Tibial artery (tissue), 4 donors: ENCODE measurements around the gene KLC1.
"Not testable (repeated sequence)": the region's sequence is repeated elsewhere in the genome, so short reads cannot be mapped to it uniquely, and the experiment has no call there.

ENCODE experiments used
- DNase-seq, 2 donors: peaks; one replicate each; pipeline ENCODE4 v3.0.0-alpha.2; 2019
- H3K27ac ChIP-seq, 2 donors: fragments of 200-600 bp; sonication (generic) in 1 of 2; 1 replicate in 1 of 2; 2 replicates in 1 of 2; pipeline ENCODE4 v1.5.1; 2018 to 2019; ENCODE audit warnings: mild to moderate bottlenecking in 1 of 2
- H3K27me3 ChIP-seq, 2 donors: fragments of 200-600 bp; sonication (generic) in 1 of 2; one replicate each; pipeline versions ENCODE4 v1.5.1 to v1.6.0; 2016 to 2019
- H3K36me3 ChIP-seq, 3 donors: fragments of 200-600 bp; sonication (generic) in 2 of 3; one replicate each; pipeline ENCODE4 v1.5.1; 2016 to 2019; ENCODE audit warnings: mild to moderate bottlenecking in 2 of 3
- H3K4me1 ChIP-seq, 4 donors: fragments of 200-600 bp; sonication (generic) in 2 of 4; 1 replicate in 3 of 4; 2 replicates in 1 of 4; pipeline ENCODE4 v1.5.1; 2016 to 2019
- H3K4me3 ChIP-seq, 2 donors: fragments of 200-600 bp; sonication (generic) in 1 of 2; 1 replicate in 1 of 2; 2 replicates in 1 of 2; pipeline ENCODE4 v1.5.1; 2018 to 2019; ENCODE audit warnings: mild to moderate bottlenecking in 2 of 2
- H3K9me3 ChIP-seq, 3 donors: fragments of 200-600 bp; sonication (generic) in 1 of 3; one replicate each; pipeline ENCODE4 v1.5.1; 2016 to 2019
- CTCF ChIP-seq, 2 experiments: fragments of 200-600 bp in 1 of 2; fragments of 450-650 bp in 1 of 2; IDR thresholded peaks; one replicate each; pipeline ENCODE4 v1.5.1; 2017 to 2019; ENCODE audit warnings: antibody characterized with exemption in 2 of 2, mild to moderate bottlenecking in 1 of 2, moderate library complexity in 1 of 2
- intact Hi-C: fragments of 100-400 bp; cut with DNase I; formaldehyde crosslinking; loops from one replicate; pipeline ENCODE4 v1.15.0; 2023; ENCODE audit warnings: low total_unique reads

The KLC1 gene

GRCh38 chr14:103686831-103687485 lies 57.9 kb downstream of the KLC1 start:
- DNase-seq, result no peak
- TF ChIP-seq CTCF (IDR thresholded peaks at IDR 0.05), result no peak
- Histone ChIP-seq H3K36me3 (peaks cover 48 to 80% (median 76%) of the 10 kb centered on the region in 3 donors), H3K4me3 (no peak overlapping the region), H3K9me3 (no peaks in the 10 kb centered on the region), H3K4me1 (peaks cover 0 to 37% (median 18%) of the 10 kb centered on the region in 4 donors), H3K27me3 (no peaks in the 10 kb centered on the region), H3K27ac (peak overlapping the region; percentile 35 to 37)
- intact Hi-C loops, result no loop called here

GRCh38 chr14:103687712-103688111 lies 58.7 kb downstream of the KLC1 start:
- no peak overlapping the region for H3K4me3 ChIP-seq
- peaks cover 0 to 37% (median 18%) of the 10 kb centered on the region in 4 donors for H3K4me1 ChIP-seq
- intact Hi-C loops, result no loop called here
- no peak for DNase-seq
- peaks cover 44 to 80% (median 78%) of the 10 kb centered on the region in 3 donors for H3K36me3 ChIP-seq
- peak overlapping the region; percentile 35 to 37 for H3K27ac ChIP-seq
- no peaks in the 10 kb centered on the region for H3K9me3 ChIP-seq
- no peak for TF ChIP-seq CTCF (IDR thresholded peaks at IDR 0.05)
- no peaks in the 10 kb centered on the region for H3K27me3 ChIP-seq

GRCh38 chr14:103688441-103688840 lies 59.4 kb downstream of the KLC1 start:
- Histone ChIP-seq H3K36me3 (peaks cover 44 to 80% (median 78%) of the 10 kb centered on the region in 3 donors), H3K4me1 (peaks cover 0 to 37% (median 18%) of the 10 kb centered on the region in 4 donors), H3K27ac (peak overlapping the region; percentile 35 to 37), H3K27me3 (no peaks in the 10 kb centered on the region), H3K9me3 (no peaks in the 10 kb centered on the region), H3K4me3 (no peak overlapping the region)
- TF ChIP-seq CTCF (IDR thresholded peaks at IDR 0.05), result no peak
- intact Hi-C loops, result no loop called here
- no peak for DNase-seq

- H3K27me3 ChIP-seq, result no peaks in the 10 kb centered on the region
- H3K9me3 ChIP-seq, result no peaks in the 10 kb centered on the region
- no peak for DNase-seq
- H3K36me3 ChIP-seq, result peaks cover 45 to 80% (median 78%) of the 10 kb centered on the region in 3 donors
- no peak for TF ChIP-seq CTCF (IDR thresholded peaks at IDR 0.05)
- peak overlapping the region; percentile 35 to 37 for H3K27ac ChIP-seq
- peak overlapping the region in 1 of 2 donors; percentile 16 for H3K4me3 ChIP-seq
- H3K4me1 ChIP-seq, result peaks cover 0 to 37% (median 18%) of the 10 kb centered on the region in 4 donors
- intact Hi-C loops, result no loop called here
Measured at GRCh38 chr14:103688906-103689902, 60.2 kb downstream of the KLC1 start.

GRCh38 chr14:103690332-103690731 lies 61.3 kb downstream of the KLC1 start:
- no peak for DNase-seq
- H3K9me3 ChIP-seq, result no peaks in the 10 kb centered on the region
- peak overlapping the region; percentile 35 to 37 for H3K27ac ChIP-seq
- TF ChIP-seq CTCF (IDR thresholded peaks at IDR 0.05), result no peak
- no peaks in the 10 kb centered on the region for H3K27me3 ChIP-seq
- peaks cover 0 to 38% (median 18%) of the 10 kb centered on the region in 4 donors for H3K4me1 ChIP-seq
- peaks cover 41 to 76% (median 74%) of the 10 kb centered on the region in 3 donors for H3K36me3 ChIP-seq
- H3K4me3 ChIP-seq, result no peak overlapping the region
- intact Hi-C loops, result no loop called here

- H3K9me3 ChIP-seq, H3K27me3 ChIP-seq, intact Hi-C loops, H3K4me3 ChIP-seq, DNase-seq, H3K27ac ChIP-seq: not testable (repeated sequence)
- Histone ChIP-seq H3K4me1 (peaks cover under 1 to 47% (median 31%) of the 10 kb centered on the region in 4 donors), H3K36me3 (peaks cover 30 to 67% (median 61%) of the 10 kb centered on the region in 3 donors)
Measured at GRCh38 chr14:103691655-103692054, 62.6 kb downstream of the KLC1 start.
